Muscle layer of duodenum (tissue), 2 donors: ENCODE data around the gene ODAD4.

Experiments used
- H3K27ac ChIP-seq: one replicate; pipeline ENCODE4 v1.7.0; 2013; ENCODE audit warnings: mild to moderate bottlenecking, low read length
- H3K27me3 ChIP-seq: one replicate; pipeline ENCODE4 v1.7.0; 2013; ENCODE audit warnings: low read depth, mild to moderate bottlenecking, control low read depth, low read length
- H3K36me3 ChIP-seq, 2 donors: one replicate each; pipeline ENCODE4 v1.7.0; 2013; ENCODE audit warnings: low read length in 2 of 2, control low read depth in 1 of 2, mild to moderate bottlenecking in 1 of 2; ENCODE audit not compliant: insufficient read depth in 2 of 2, control insufficient read depth in 1 of 2
- H3K4me1 ChIP-seq, 2 donors: one replicate each; pipeline ENCODE4 v1.7.0; 2013; ENCODE audit warnings: low read length in 2 of 2, mild to moderate bottlenecking in 2 of 2, control low read depth in 1 of 2, moderate library complexity in 1 of 2; ENCODE audit not compliant: insufficient read depth in 2 of 2, control insufficient read depth in 1 of 2
- H3K4me3 ChIP-seq, 2 donors: one replicate each; pipeline ENCODE4 v1.7.0; 2013; ENCODE audit warnings: low read length in 2 of 2, low read depth in 1 of 2, mild to moderate bottlenecking in 1 of 2
- H3K9me3 ChIP-seq, 2 donors: one replicate each; pipeline ENCODE4 v1.7.0; 2013; ENCODE audit warnings: low read length in 2 of 2, control low read depth in 1 of 2, mild to moderate bottlenecking in 1 of 2; ENCODE audit not compliant: control insufficient read depth in 1 of 2
- donor health status: healthy.

ODAD4 gene

DNA sequence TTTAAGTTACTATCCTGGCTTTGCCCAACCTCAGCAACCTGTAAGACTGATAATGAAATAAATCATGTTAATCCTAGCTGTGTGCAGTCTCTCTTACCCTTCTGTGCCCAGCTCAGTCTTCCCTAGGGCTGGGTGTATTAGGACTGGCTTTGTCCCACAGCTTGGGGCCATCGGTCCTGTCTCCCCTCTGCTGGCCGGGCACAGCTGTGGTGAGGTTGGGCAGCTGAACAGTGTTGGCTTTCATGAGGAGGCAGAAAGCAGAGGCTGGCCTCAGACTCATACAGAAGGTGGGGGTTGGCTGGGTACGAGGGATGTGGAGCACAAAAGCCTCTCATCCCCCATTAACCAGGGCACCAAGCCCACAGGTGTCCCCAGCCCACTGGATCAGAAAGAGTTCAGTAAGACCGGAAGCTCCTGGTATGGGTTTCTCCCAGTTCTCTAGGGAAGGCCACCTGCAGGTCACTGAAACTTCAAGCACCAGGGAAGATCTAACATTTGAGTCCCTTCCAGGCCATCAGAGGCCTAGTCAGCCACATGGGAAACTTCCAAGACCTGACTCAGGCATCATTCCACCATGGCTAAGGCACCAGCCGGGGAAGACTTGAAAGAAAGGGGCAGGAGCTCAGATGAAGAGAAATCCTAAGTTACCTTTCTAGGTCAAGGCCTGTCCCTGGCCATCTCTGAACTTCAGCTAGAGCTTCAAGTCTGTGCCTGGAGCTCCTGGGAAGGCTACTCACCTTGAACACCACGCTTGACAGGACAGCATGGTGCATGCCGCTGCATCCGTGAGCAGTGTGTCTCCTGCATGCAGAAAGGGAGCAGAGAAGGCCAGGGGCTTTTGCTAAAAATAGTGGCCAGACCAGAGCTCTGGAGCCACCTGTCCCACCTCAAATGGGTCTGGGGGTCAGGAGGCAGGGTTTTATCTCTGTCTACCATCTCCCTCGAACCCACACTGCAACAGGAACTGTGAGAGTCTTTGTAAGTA is 45.0 kb downstream of the ODAD4 start:
- no peak overlapping the region for H3K27ac ChIP-seq
- peaks cover 62 to 80% of the 10 kb centered on the region in 2 donors for H3K36me3 ChIP-seq
- H3K4me1 ChIP-seq, result peaks cover 0 to 38% of the 10 kb centered on the region in 2 donors
- no peaks in the 10 kb centered on the region for H3K9me3 ChIP-seq
- H3K4me3 ChIP-seq, result no peak overlapping the region
- H3K27me3 ChIP-seq, result no peaks in the 10 kb centered on the region

DNA sequence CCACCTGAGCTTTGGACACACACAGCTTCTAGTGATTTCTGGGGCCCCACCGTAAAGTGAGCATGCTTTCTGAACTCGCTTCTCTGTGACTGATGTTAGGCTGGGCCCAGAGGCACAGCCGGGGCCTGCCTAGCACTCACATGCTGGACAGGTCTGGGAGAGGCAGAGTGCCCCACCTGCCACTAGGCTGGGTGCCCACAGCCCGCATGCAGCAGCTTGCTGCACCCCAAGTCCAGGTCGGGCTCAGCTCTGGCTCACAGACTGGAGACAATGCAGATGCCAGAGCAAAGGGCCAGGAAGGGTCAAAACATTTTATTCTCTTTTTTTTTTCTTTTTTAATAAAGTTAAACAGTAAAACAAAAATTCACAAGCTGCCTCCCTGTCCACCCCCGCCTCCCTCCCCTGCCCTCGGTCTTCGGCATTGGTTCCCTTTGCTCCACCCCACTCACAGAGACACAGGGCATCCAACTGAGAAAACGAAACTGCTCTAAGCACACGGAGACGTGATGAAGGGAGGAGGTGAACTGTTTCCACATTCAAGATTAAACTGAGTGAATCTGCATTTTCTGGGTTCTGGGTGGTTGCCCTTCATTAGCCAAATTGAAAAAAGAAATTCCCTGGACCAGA is 45.8 kb downstream of the ODAD4 start:
- Histone ChIP-seq H3K27ac (peak overlapping the region; percentile 57), H3K9me3 (no peaks in the 10 kb centered on the region), H3K27me3 (no peaks in the 10 kb centered on the region), H3K4me1 (peaks cover 0 to 38% of the 10 kb centered on the region in 2 donors), H3K4me3 (no peak overlapping the region), H3K36me3 (peaks cover 61 to 83% of the 10 kb centered on the region in 2 donors)

- Histone ChIP-seq H3K36me3 (peaks cover 58 to 86% of the 10 kb centered on the region in 2 donors), H3K27ac (no peak overlapping the region), H3K4me1 (peaks cover 0 to 33% of the 10 kb centered on the region in 2 donors), H3K4me3 (no peak overlapping the region), H3K9me3 (no peaks in the 10 kb centered on the region), H3K27me3 (no peaks in the 10 kb centered on the region)
These were observed 47.6 kb downstream of the ODAD4 start for GRCh38 chr17:41977991-41978390.

DNA sequence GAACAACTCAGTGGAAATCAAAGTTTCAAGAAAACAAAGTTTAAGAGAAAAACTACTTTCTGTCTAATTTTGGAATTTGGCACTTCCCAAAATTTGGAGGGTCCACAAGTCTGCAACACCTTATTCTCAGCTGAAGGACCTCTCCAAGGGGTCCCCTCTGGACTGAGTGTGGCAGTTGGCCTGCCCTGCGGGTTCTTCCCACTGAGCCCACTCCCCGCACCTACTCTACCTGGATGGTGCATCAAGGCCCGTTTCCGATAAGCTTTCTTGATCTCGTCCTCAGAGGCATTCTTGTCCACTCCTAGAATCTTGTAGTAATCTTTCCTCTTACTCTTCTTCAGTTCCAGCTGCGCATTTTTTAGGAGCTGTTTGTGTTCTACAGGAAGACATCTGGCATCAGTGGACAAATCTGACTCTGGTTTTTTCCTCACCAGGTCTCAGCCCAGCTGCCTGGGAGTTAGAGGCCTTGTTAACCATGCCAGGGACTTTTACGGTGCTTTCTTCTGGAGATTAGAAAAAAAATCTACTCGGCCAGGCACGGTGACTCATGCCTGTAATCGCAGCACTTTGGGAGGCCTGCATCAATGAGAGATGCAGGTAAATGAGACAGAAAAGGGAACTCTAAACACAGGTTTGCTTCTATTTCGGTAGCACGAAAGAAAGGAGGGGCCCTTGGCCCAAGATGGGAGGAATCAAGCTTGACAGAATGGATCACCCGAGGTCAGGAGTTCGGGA is 51.8 kb downstream of the ODAD4 start:
- no peaks in the 10 kb centered on the region for H3K4me1 ChIP-seq
- peaks cover 47 to 76% of the 10 kb centered on the region in 2 donors for H3K36me3 ChIP-seq
- H3K4me3 ChIP-seq, result no peak overlapping the region
- no peaks in the 10 kb centered on the region for H3K9me3 ChIP-seq
- no peaks in the 10 kb centered on the region for H3K27me3 ChIP-seq
- H3K27ac ChIP-seq, result no peak overlapping the region

- no peaks in the 10 kb centered on the region for H3K4me1 ChIP-seq
- H3K4me3 ChIP-seq, result no peak overlapping the region
- H3K27me3 ChIP-seq, result no peaks in the 10 kb centered on the region
- H3K36me3 ChIP-seq, result peaks cover 60 to 82% of the 10 kb centered on the region in 2 donors
- H3K27ac ChIP-seq, result no peak overlapping the region
- no peaks in the 10 kb centered on the region for H3K9me3 ChIP-seq
These were observed 54.0 kb downstream of the ODAD4 start for GRCh38 chr17:41984454-41984853.

DNA sequence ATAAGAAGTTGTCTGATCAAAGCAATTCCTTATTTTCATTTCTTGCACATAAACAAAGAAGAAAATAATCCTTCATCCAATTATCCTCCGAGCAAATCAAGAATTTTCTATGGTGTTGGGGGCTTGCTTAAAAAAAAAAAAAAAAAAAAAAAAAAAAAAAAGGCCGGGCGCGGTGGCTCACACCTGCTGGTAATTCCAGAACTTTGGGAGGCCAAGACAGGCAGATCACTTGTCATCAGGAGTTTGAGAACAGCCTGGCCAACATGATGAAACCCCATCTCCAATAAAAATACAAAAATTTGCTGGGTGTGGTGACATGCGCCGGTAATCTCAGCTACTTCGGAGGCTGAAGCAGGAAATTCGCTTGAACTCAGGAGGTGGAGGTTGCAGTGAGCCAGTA is 55.5 kb downstream of the ODAD4 start:
- no peaks in the 10 kb centered on the region for H3K9me3 ChIP-seq
- no peaks in the 10 kb centered on the region for H3K27me3 ChIP-seq
- no peaks in the 10 kb centered on the region for H3K4me1 ChIP-seq
- H3K4me3 ChIP-seq, result no peak overlapping the region
- no peak overlapping the region for H3K27ac ChIP-seq
- H3K36me3 ChIP-seq, result peaks cover 64 to 85% of the 10 kb centered on the region in 2 donors

DNA sequence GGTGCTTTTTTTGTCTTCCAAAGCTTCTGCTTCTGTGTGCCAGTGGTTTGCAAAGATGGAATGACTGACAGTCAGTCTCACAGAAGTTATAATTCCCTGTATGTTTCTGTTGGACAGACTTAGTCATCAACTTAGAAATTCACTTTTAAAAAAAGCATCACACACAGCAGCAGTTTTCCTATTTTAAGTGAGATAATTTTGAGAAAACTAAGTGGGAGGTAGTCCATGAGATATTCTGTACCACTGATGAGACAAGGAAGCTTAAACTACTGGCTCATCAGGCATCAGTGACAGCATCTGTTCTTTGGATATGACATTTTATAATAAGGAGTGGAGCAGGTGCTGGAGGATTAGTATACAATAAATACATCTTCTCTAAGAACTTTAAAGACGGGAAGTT is 56.2 kb downstream of the ODAD4 start:
- H3K27me3 ChIP-seq, result no peaks in the 10 kb centered on the region
- no peak overlapping the region for H3K27ac ChIP-seq
- no peak overlapping the region for H3K4me3 ChIP-seq
- peaks cover 61 to 85% of the 10 kb centered on the region in 2 donors for H3K36me3 ChIP-seq
- H3K4me1 ChIP-seq, result no peaks in the 10 kb centered on the region
- no peaks in the 10 kb centered on the region for H3K9me3 ChIP-seq

DNA sequence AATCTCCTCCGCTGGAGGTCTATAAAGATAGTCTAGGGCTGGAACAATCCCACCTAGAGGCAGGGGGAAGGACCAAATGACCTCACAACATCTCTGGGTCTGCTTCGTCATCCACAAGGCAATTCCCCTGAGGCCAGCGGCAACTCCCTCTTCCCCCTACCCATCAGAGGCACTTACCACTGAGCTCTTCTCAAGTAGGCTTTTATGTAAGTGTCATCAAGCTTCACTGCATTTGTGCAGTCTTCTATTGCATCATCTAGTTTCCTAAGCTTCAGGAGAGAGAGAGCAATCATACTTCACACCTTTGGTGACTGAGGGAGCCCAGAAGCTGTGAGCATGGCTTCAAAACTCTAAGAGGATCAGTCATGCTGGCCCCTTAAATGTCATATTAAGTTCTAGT is 57.2 kb downstream of the ODAD4 start:
- Histone ChIP-seq H3K27me3 (no peaks in the 10 kb centered on the region), H3K4me3 (no peak overlapping the region), H3K4me1 (no peaks in the 10 kb centered on the region), H3K9me3 (no peaks in the 10 kb centered on the region), H3K36me3 (peaks cover 55 to 85% of the 10 kb centered on the region in 2 donors), H3K27ac (no peak overlapping the region)

DNA sequence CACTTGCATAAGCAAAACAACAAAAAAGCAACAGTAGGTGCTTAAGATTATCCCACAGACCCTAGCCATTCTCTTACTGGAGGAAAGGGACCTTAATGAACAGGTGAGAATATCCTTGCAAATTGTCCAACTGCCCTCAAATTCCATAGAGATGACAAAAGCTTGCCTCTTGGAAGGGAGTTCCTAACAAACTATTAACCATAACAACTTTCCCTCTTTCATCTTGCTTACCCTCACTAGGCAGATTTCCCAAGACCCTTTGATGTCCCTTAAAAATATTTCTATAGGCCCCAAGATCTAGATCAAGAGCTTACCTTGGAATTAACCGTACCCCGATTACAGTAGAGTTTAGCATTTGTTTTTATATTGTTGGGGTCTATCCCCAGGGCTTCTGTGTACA is 58.0 kb downstream of the ODAD4 start:
- Histone ChIP-seq H3K27ac (no peak overlapping the region), H3K4me3 (no peak overlapping the region), H3K9me3 (no peaks in the 10 kb centered on the region), H3K27me3 (no peaks in the 10 kb centered on the region), H3K4me1 (no peaks in the 10 kb centered on the region), H3K36me3 (peaks cover 55 to 85% of the 10 kb centered on the region in 2 donors)

GRCh38 chr17:41989702-41990419 is 59.4 kb downstream of the ODAD4 start:
- no peak overlapping the region for H3K4me3 ChIP-seq
- H3K27ac ChIP-seq, result no peak overlapping the region
- no peaks in the 10 kb centered on the region for H3K4me1 ChIP-seq
- peaks cover 57 to 90% of the 10 kb centered on the region in 2 donors for H3K36me3 ChIP-seq
- no peaks in the 10 kb centered on the region for H3K9me3 ChIP-seq
- H3K27me3 ChIP-seq, result no peaks in the 10 kb centered on the region
